Neural cell (in vitro differentiated cells): ENCODE results near the gene CLEC2D. TPM values are rescaled to one million over a fixed set of nuclear protein-coding genes. Genes with fewer than 3 reads are reported as not detected.
"Not testable (repeated sequence)": the region's sequence is repeated elsewhere in the genome, so short reads cannot be mapped to it uniquely, and the experiment has no call there.

Experiments used
- H2AFZ ChIP-seq: fragments of 200-600, 300-800 bp; sonication (generic), shearing (Covaris generic); 2 replicates; pipeline ENCODE4 v1.6.0; 2014; ENCODE audit warnings: low read depth, mild to moderate bottlenecking, antibody characterized with exemption, low read length, moderate library complexity
- H3F3A ChIP-seq: fragments of 200-600 bp; shearing (Covaris generic); 2 replicates; pipeline ENCODE4 v1.6.1; 2016; ENCODE audit warnings: mild to moderate bottlenecking, moderate library complexity, mixed read lengths, antibody characterized with exemption, low read length; ENCODE audit not compliant: insufficient read depth, poor library complexity, severe bottlenecking
- H3K27ac ChIP-seq: fragments of 200-600, 300-800 bp; sonication (generic), shearing (Covaris generic); 2 replicates; pipeline ENCODE4 v1.5.1; 2014; ENCODE audit warnings: mild to moderate bottlenecking, low read length, moderate library complexity
- H3K27me3 ChIP-seq: fragments of 300-800, 200-600 bp; sonication (generic), shearing (Covaris generic); 2 replicates; pipeline ENCODE4 v1.6.0; 2014; ENCODE audit warnings: mild to moderate bottlenecking, low read depth, low read length, moderate library complexity; ENCODE audit not compliant: insufficient read depth
- H3K36me3 ChIP-seq: fragments of 300-800, 200-600 bp; sonication (generic), shearing (Covaris generic); 2 replicates; pipeline ENCODE4 v1.5.1; 2014; ENCODE audit warnings: mild to moderate bottlenecking, antibody characterized with exemption, low read length, moderate library complexity; ENCODE audit not compliant: insufficient read depth
- H3K4me2 ChIP-seq: fragments of 300-800, 200-600 bp; sonication (generic), shearing (Covaris generic); 2 replicates; pipeline ENCODE4 v1.6.0; 2014; ENCODE audit warnings: mild to moderate bottlenecking, low read length
- H3K4me3 ChIP-seq: fragments of 300-800, 200-600 bp; sonication (generic), shearing (Covaris generic); 2 replicates; pipeline ENCODE4 v1.5.1; 2014; ENCODE audit warnings: mild to moderate bottlenecking, low read length, moderate library complexity
- H3K79me2 ChIP-seq: fragments of 200-600 bp; shearing (Covaris generic); replicated peaks from 2 replicates; pipeline ENCODE4 v1.6.0; 2014; ENCODE audit warnings: mild to moderate bottlenecking, low read length, moderate library complexity; ENCODE audit not compliant: insufficient read depth
- H3K9ac ChIP-seq: fragments of 300-800, 200-600 bp; sonication (generic), shearing (Covaris generic); 2 replicates; pipeline ENCODE4 v1.6.1; 2016; ENCODE audit warnings: mild to moderate bottlenecking, low read length, mixed read lengths
- H3K9me2 ChIP-seq: fragments of 200-600 bp; shearing (Covaris generic); 2 replicates; pipeline ENCODE4 v1.6.1; 2016; ENCODE audit warnings: mild to moderate bottlenecking, low read length, mixed read lengths; ENCODE audit not compliant: insufficient read depth
- H3K9me3 ChIP-seq: fragments of 200-600, 300-800 bp; sonication (generic), shearing (Covaris generic); 2 replicates; pipeline ENCODE4 v1.6.1; 2016; ENCODE audit warnings: mild to moderate bottlenecking, mixed run types, low read length, moderate library complexity, mixed read lengths
- H4K20me1 ChIP-seq: fragments of 200-600 bp; shearing (Covaris generic); 2 replicates; pipeline ENCODE4 v1.6.1; 2016; ENCODE audit warnings: mild to moderate bottlenecking, mixed run types; ENCODE audit not compliant: insufficient read depth
- EP300 ChIP-seq: fragments of 450-650 bp; conservative IDR thresholded peaks from 2 replicates; pipeline ENCODE4 v1.6.1; 2014; ENCODE audit warnings: antibody characterized with exemption, mild to moderate bottlenecking, moderate library complexity; ENCODE audit not compliant: poor library complexity, severe bottlenecking
- MXI1 ChIP-seq: fragments of 450-650 bp; conservative IDR thresholded peaks from 2 replicates; pipeline ENCODE4 v1.6.1; 2014; ENCODE audit warnings: antibody characterized with exemption, mild to moderate bottlenecking; ENCODE audit not compliant: poor library complexity, severe bottlenecking
- POLR2AphosphoS5 ChIP-seq: IDR thresholded peaks from 2 replicates; pipeline ENCODE4 v1.6.1; 2012
- RAD21 ChIP-seq: fragments of 450-650 bp; conservative IDR thresholded peaks from 2 replicates; pipeline ENCODE4 v1.6.1; 2014; ENCODE audit warnings: antibody characterized with exemption, mild to moderate bottlenecking, moderate library complexity
- SMC3 ChIP-seq: fragments of 450-650 bp; conservative IDR thresholded peaks from 2 replicates; pipeline ENCODE4 v1.6.1; 2014; ENCODE audit warnings: antibody characterized with exemption, mild to moderate bottlenecking, moderate library complexity; ENCODE audit not compliant: poor library complexity
- polyA plus RNA-seq: library from polyadenylated mRNA; depleted of rRNA; stranded (reverse); fragments of >200 nt; gene quantifications from 2 replicates; pipeline ENCODE4 v1.2.3, GENCODE V29; 2014
- TF ChIP-seq, protein P1 (sequence below): fragments of 450-650 bp; IDR thresholded peaks from 2 replicates; pipeline ENCODE4 v1.5.1; 2014; ENCODE audit warnings: antibody characterized with exemption, mild to moderate bottlenecking, moderate library complexity; ENCODE audit not compliant: poor library complexity, severe bottlenecking
- TF ChIP-seq, protein P2 (sequence below): IDR thresholded peaks from 2 replicates; pipeline ENCODE4 v1.6.1; 2012; ENCODE audit warnings: borderline replicate concordance

Gene CLEC2D
- polyA plus RNA-seq, 1 donor from 2014 or later: 2.6 TPM

DNA sequence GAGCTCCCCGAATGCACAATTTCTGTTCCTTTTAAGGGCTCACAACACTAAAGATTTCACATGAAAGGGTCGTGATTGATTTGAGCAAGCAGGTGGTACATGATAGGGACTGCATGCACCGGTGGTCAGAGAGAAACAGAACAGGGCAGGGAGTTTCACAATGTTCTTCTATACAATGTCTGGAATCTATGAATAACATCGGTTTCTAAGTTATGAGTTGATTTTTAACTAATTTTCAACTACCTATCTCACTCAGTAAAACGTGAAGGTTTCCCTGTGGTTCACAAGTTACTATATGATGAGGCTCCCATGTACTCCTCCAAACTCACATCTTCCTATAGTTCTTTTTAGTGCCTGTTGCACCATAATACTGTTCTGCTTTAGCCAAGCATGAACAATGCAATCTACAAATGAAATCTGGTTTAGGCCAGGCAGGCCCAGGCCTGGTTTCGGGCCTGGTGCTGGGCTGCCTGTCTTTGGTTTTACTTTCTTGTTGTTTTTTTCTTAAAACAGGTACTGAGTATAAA, 43.6 kb downstream of the CLEC2D start:
- H3K9me2 ChIP-seq, H3F3A ChIP-seq, H3K4me2 ChIP-seq, H3K4me3 ChIP-seq, H3K27me3 ChIP-seq, H2AFZ ChIP-seq, H3K9ac ChIP-seq, H3K9me3 ChIP-seq, H3K27ac ChIP-seq, H3K36me3 ChIP-seq, H4K20me1 ChIP-seq, H3K79me2 ChIP-seq: not testable (repeated sequence)

DNA sequence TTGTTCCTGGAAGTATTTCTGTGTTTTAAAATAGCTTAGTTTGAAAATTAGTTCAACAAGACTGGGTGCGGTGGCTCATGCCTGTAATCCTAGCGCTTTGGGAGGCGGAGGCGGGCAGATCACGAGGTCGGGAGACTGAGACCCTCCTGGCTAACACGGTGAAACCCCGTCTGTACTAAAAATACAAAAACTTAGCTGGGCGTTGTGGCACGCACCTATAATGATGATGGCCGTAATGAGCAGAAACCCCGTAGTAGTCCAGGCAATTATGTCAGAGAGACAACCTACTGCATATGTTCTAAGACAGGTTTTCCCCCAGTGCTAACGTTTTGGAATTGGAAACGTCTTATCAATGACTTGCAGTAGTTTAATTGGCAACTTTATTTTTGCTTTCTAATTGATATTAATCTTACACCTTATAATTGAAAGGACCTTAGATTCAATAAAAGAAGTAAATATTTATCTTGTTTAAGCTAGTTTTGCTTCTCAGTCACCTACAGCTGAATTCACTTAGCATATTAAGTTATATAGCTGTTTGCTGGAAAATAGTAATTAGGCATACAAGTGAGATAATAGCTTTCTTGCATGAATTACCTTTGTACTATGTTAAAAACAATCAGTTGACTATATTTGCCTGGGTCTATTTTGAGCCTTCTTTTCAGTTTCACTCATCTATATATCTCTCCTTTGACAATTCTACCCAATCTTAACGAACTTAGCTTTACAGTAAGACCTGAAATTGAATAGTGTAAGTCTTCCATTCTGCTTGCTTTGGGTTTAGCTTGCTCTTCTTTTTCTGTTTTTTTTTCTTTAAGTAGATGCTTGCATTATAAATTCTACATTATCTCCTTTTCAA, 47.8 kb downstream of the CLEC2D start:
- Histone ChIP-seq H3K9me2 (no peaks in the 10 kb centered on the region), H3K9ac (no peak overlapping the region), H3K27me3 (no peaks in the 10 kb centered on the region), H2AFZ (no peak overlapping the region), H3K4me3 (no peak overlapping the region), H3K27ac (no peak overlapping the region), H3K9me3 (no peaks in the 10 kb centered on the region), H3K36me3 (no peaks in the 10 kb centered on the region), H3K4me2 (no peak overlapping the region), H3K79me2 (no peaks in the 10 kb centered on the region), H4K20me1 (no peaks in the 10 kb centered on the region), H3F3A (no peaks in the 10 kb centered on the region)
- TF ChIP-seq POLR2AphosphoS5 (no peak), RAD21 (no peak)
- TF ChIP-seq, protein P1, sequence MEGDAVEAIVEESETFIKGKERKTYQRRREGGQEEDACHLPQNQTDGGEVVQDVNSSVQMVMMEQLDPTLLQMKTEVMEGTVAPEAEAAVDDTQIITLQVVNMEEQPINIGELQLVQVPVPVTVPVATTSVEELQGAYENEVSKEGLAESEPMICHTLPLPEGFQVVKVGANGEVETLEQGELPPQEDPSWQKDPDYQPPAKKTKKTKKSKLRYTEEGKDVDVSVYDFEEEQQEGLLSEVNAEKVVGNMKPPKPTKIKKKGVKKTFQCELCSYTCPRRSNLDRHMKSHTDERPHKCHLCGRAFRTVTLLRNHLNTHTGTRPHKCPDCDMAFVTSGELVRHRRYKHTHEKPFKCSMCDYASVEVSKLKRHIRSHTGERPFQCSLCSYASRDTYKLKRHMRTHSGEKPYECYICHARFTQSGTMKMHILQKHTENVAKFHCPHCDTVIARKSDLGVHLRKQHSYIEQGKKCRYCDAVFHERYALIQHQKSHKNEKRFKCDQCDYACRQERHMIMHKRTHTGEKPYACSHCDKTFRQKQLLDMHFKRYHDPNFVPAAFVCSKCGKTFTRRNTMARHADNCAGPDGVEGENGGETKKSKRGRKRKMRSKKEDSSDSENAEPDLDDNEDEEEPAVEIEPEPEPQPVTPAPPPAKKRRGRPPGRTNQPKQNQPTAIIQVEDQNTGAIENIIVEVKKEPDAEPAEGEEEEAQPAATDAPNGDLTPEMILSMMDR: no peak
- TF ChIP-seq, protein P2, sequence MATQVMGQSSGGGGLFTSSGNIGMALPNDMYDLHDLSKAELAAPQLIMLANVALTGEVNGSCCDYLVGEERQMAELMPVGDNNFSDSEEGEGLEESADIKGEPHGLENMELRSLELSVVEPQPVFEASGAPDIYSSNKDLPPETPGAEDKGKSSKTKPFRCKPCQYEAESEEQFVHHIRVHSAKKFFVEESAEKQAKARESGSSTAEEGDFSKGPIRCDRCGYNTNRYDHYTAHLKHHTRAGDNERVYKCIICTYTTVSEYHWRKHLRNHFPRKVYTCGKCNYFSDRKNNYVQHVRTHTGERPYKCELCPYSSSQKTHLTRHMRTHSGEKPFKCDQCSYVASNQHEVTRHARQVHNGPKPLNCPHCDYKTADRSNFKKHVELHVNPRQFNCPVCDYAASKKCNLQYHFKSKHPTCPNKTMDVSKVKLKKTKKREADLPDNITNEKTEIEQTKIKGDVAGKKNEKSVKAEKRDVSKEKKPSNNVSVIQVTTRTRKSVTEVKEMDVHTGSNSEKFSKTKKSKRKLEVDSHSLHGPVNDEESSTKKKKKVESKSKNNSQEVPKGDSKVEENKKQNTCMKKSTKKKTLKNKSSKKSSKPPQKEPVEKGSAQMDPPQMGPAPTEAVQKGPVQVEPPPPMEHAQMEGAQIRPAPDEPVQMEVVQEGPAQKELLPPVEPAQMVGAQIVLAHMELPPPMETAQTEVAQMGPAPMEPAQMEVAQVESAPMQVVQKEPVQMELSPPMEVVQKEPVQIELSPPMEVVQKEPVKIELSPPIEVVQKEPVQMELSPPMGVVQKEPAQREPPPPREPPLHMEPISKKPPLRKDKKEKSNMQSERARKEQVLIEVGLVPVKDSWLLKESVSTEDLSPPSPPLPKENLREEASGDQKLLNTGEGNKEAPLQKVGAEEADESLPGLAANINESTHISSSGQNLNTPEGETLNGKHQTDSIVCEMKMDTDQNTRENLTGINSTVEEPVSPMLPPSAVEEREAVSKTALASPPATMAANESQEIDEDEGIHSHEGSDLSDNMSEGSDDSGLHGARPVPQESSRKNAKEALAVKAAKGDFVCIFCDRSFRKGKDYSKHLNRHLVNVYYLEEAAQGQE: no peak

DNA sequence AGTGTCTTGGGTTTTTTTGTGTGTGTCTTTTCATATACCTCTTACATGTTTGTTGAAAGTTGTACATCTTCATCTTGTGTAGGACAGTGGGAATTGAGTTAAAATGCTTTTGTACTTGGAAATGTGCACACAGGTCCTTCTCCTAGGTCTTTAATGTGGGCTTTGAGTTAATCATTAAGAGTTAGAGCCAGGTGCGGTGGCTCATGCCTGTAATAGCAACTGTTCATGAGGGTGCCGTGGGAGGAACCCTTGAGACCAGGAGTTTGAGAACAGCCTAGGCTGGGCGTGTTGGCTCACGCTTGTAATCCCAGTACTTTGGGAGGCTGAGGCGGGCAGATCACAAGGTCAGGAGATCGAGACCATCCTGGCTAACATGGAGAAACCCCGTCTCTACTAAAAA, 49.5 kb downstream of the CLEC2D start:
- no peak overlapping the region for H3K27ac ChIP-seq
- no peaks in the 10 kb centered on the region for H3F3A ChIP-seq
- no peak overlapping the region for H3K9ac ChIP-seq
- H3K9me3 ChIP-seq: no peaks in the 10 kb centered on the region
- no peaks in the 10 kb centered on the region for H3K27me3 ChIP-seq
- no peaks in the 10 kb centered on the region for H3K36me3 ChIP-seq
- TF ChIP-seq MXI1 (no peak), EP300 (no peak), SMC3 (no peak)
- TF ChIP-seq, protein P1: no peak
- TF ChIP-seq, protein P2: no peak
- H2AFZ ChIP-seq: no peak overlapping the region
- no peak overlapping the region for H3K4me3 ChIP-seq
- H3K79me2 ChIP-seq: no peaks in the 10 kb centered on the region
- no peak overlapping the region for H3K4me2 ChIP-seq
- H4K20me1 ChIP-seq: no peaks in the 10 kb centered on the region
- no peaks in the 10 kb centered on the region for H3K9me2 ChIP-seq
